Measurements from ENCODE around the gene SPP1.

DNA sequence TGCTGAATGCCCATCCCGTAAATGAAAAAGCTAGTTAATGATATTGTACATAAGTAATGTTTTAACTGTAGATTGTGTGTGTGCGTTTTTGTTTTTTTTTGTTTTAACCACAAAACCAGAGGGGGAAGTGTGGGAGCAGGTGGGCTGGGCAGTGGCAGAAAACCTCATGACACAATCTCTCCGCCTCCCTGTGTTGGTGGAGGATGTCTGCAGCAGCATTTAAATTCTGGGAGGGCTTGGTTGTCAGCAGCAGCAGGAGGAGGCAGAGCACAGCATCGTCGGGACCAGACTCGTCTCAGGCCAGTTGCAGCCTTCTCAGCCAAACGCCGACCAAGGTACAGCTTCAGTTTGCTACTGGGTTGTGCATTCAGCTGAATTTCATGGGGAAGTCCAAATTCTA is at the start of gene SPP1:
- TF ChIP-seq, protein P1, sequence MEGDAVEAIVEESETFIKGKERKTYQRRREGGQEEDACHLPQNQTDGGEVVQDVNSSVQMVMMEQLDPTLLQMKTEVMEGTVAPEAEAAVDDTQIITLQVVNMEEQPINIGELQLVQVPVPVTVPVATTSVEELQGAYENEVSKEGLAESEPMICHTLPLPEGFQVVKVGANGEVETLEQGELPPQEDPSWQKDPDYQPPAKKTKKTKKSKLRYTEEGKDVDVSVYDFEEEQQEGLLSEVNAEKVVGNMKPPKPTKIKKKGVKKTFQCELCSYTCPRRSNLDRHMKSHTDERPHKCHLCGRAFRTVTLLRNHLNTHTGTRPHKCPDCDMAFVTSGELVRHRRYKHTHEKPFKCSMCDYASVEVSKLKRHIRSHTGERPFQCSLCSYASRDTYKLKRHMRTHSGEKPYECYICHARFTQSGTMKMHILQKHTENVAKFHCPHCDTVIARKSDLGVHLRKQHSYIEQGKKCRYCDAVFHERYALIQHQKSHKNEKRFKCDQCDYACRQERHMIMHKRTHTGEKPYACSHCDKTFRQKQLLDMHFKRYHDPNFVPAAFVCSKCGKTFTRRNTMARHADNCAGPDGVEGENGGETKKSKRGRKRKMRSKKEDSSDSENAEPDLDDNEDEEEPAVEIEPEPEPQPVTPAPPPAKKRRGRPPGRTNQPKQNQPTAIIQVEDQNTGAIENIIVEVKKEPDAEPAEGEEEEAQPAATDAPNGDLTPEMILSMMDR (conservative IDR thresholded peaks at IDR 0.05): no peak
- TF ChIP-seq ZFX (IDR thresholded peaks at IDR 0.05): no peak

All from C4-2B (cell line).